ENCODE data around the gene OR1F1.

DNA sequence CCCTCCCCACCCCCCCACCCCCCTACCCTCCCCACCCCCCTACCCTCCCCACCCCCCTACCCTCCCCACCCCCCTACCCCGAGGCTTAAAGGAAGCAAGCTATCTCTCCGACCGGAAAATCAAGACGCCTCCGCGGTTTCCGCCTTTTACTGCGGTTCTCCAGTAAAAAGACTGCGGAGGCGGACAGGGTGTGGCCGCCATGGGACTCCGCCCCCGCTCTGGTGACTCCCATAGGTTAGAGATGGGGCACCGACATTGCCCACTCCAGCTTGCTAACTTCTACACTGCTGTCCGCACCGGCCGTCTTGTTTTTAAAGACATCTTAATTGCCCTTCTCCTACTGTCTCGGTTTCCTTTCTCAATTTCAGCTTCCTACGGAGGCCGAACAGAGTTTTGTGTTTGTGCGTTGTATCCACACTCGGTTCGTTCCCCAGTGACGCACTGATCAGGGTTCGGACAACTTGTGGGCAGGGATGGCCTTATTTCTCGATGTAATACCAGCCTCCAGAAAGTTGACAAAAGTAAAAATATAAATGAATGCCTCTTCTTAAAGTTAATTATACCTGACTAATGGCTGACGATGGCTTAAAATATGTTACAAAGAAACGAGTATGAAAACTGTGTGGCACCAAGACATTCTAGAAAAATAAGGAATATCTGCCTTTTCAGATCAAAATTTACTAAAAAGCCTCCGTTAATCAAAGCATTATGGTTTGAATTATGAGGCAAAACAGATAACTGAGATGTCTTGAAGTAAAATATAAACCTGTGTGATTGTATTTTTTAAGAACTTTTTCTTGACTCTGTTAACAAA, 48.1 kb downstream of the OR1F1 start:
- TF ChIP-seq, protein P1, sequence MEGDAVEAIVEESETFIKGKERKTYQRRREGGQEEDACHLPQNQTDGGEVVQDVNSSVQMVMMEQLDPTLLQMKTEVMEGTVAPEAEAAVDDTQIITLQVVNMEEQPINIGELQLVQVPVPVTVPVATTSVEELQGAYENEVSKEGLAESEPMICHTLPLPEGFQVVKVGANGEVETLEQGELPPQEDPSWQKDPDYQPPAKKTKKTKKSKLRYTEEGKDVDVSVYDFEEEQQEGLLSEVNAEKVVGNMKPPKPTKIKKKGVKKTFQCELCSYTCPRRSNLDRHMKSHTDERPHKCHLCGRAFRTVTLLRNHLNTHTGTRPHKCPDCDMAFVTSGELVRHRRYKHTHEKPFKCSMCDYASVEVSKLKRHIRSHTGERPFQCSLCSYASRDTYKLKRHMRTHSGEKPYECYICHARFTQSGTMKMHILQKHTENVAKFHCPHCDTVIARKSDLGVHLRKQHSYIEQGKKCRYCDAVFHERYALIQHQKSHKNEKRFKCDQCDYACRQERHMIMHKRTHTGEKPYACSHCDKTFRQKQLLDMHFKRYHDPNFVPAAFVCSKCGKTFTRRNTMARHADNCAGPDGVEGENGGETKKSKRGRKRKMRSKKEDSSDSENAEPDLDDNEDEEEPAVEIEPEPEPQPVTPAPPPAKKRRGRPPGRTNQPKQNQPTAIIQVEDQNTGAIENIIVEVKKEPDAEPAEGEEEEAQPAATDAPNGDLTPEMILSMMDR (conservative IDR thresholded peaks at IDR 0.05 in 1 of 2, IDR thresholded peaks at IDR 0.05 in 1 of 2; ENCODE audit: low read depth in 1 of 2, low read length in 2 of 2): no peak
- no peak for TF ChIP-seq EZH2 (IDR thresholded peaks at IDR 0.05; ENCODE audit: low read length, missing control alignments)

Measured in fibroblast of lung (primary cell).